Neural progenitor cell (in vitro differentiated cells): ENCODE data around the gene SELENBP1.

ENCODE experiments used
- EZH2phosphoT487 ChIP-seq: fragments of 200-600 bp; sonication (generic); IDR thresholded peaks from 2 replicates; pipeline ENCODE4 v1.6.1; 2017; ENCODE audit warnings: antibody characterized with exemption
- TF ChIP-seq, protein P1 (sequence below): fragments of 200-600 bp; sonication (generic); IDR thresholded peaks from 2 replicates; pipeline ENCODE4 v1.5.1; 2017; ENCODE audit warnings: antibody characterized with exemption, mild to moderate bottlenecking

DNA sequence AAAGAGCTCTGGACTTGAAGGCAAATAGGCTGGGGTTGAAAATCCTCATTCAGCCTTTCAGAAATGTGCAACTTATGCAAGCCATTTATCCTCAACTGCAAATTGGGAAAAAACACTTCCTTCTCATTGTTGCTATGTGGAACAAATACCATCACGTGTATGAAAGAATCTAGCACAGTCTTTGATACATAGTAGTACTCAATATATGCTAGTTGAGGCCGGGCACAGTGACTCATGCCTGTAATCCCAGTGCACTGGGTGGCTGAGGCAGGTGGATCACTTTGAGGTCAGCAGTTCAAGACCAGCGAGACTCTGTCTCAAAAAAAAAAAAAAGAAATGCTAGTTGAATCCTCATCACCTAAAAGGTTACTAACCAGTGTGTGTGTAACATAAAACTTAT, 53.5 kb downstream of the SELENBP1 start:
- TF ChIP-seq, protein P1, sequence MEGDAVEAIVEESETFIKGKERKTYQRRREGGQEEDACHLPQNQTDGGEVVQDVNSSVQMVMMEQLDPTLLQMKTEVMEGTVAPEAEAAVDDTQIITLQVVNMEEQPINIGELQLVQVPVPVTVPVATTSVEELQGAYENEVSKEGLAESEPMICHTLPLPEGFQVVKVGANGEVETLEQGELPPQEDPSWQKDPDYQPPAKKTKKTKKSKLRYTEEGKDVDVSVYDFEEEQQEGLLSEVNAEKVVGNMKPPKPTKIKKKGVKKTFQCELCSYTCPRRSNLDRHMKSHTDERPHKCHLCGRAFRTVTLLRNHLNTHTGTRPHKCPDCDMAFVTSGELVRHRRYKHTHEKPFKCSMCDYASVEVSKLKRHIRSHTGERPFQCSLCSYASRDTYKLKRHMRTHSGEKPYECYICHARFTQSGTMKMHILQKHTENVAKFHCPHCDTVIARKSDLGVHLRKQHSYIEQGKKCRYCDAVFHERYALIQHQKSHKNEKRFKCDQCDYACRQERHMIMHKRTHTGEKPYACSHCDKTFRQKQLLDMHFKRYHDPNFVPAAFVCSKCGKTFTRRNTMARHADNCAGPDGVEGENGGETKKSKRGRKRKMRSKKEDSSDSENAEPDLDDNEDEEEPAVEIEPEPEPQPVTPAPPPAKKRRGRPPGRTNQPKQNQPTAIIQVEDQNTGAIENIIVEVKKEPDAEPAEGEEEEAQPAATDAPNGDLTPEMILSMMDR = no peak
- no peak for TF ChIP-seq EZH2phosphoT487
